Panc1 (cell line): ENCODE measurements around the gene LUC7L. TPM values are rescaled to one million over a fixed set of nuclear protein-coding genes. Genes with fewer than 3 reads are reported as not detected.
"Not testable (repeated sequence)": the region's sequence is repeated elsewhere in the genome, so short reads cannot be mapped to it uniquely, and the experiment has no call there.

Experiments
- ATAC-seq: fragments of 200-7000 bp; cut with Tn5 transposase; 2 replicates; pipeline ENCODE4 v1.9.1; 2020; ENCODE audit warnings: mild to moderate bottlenecking, moderate library complexity
- BruUV-seq: library from RNA; stranded (reverse); fragments of 400-500 nt; replicated peaks from 2 replicates; lab custom pipeline; 2021; lab: Mats Ljungman, UMichigan
- CTCF ChIA-PET: fragments of 300-600 bp; sonication (Branson Sonifier 250); formaldehyde crosslinking; loops from one replicate; lab custom pipeline; 2022; ENCODE audit warnings: antibody characterized with exemption; lab: Charles Lee
- POLR2A ChIA-PET: fragments of 300-600 bp; sonication (Branson Sonifier 250); formaldehyde crosslinking; loops from one replicate; lab custom pipeline; 2022; ENCODE audit warnings: antibody characterized with exemption; lab: Charles Lee
- DNase-seq: peaks from one replicate; pipeline ENCODE4 v3.0.0-alpha.2; 2010; ENCODE audit warnings: low read depth, low spot score
- H3K27ac ChIP-seq: 2 replicates; pipeline ENCODE4 v1.5.1; 2011; ENCODE audit warnings: mild to moderate bottlenecking, low read length, inconsistent platforms
- H3K27me3 ChIP-seq: fragments of 200-500 bp; sonication (Bioruptor generic); 2 replicates; pipeline ENCODE4 v1.6.0; 2014; ENCODE audit warnings: low read length, inconsistent platforms; ENCODE audit not compliant: control insufficient read depth, insufficient read depth
- H3K36me3 ChIP-seq: fragments of 200-500 bp; sonication (Bioruptor generic); 2 replicates; pipeline ENCODE4 v1.5.1; 2014; ENCODE audit warnings: inconsistent platforms, mild to moderate bottlenecking, low read length, moderate library complexity; ENCODE audit not compliant: control insufficient read depth, insufficient read depth
- H3K4me1 ChIP-seq: 2 replicates; pipeline ENCODE4 v1.5.1; 2011; ENCODE audit warnings: inconsistent platforms, mild to moderate bottlenecking, low read length, moderate library complexity; ENCODE audit not compliant: control insufficient read depth, insufficient read depth
- H3K4me3 ChIP-seq, 2 experiments: 2 replicates each; pipeline ENCODE4 v1.5.1; 2011 to 2012; ENCODE audit warnings: low read depth in 2 of 2, low read length in 2 of 2, mild to moderate bottlenecking in 2 of 2, inconsistent platforms in 1 of 2, moderate library complexity in 1 of 2
- H3K9me3 ChIP-seq: fragments of 200-500 bp; sonication (Bioruptor generic); 2 replicates; pipeline ENCODE4 v1.5.1; 2014; ENCODE audit warnings: low read depth, mild to moderate bottlenecking, inconsistent platforms, low read length, moderate library complexity; ENCODE audit not compliant: control insufficient read depth, insufficient read depth
- CTCF ChIP-seq: fragments of 450-650 bp; IDR thresholded peaks from 2 replicates; pipeline ENCODE4 v1.5.1; 2017; ENCODE audit warnings: mild to moderate bottlenecking
- POLR2AphosphoS5 ChIP-seq: IDR thresholded peaks from 2 replicates; pipeline ENCODE4 v1.6.1; 2012; ENCODE audit warnings: mild to moderate bottlenecking, low read depth, low read length, moderate library complexity
- SIN3A ChIP-seq: IDR thresholded peaks from 2 replicates; pipeline ENCODE4 v1.6.1; 2012; ENCODE audit warnings: low read depth, mild to moderate bottlenecking, low read length, moderate library complexity, borderline replicate concordance; ENCODE audit not compliant: insufficient read depth
- TCF7L2 ChIP-seq: IDR thresholded peaks from 2 replicates; pipeline ENCODE4 v1.6.1; 2011; ENCODE audit warnings: mild to moderate bottlenecking, low read depth, low read length, inconsistent platforms
- in situ Hi-C: cut with HindIII; loops from 2 replicates; pipeline ENCODE4 v1.10.0; 2016; ENCODE audit warnings: low sequenced_read_pairs, low pct_unique_long_range_greater_than_20kb
- intact Hi-C: fragments of 100-400 bp; cut with micrococcal nuclease; formaldehyde crosslinking; loops from one replicate; pipeline ENCODE4 v1.10.0; 2022; ENCODE audit not compliant: unreplicated experiment
- total RNA-seq: library from RNA; stranded (reverse); gene quantifications from one replicate; pipeline ENCODE4 v1.2.1, GENCODE V29; 2021; ENCODE audit not compliant: unreplicated experiment
- TF ChIP-seq, protein P1 (sequence below), 2 experiments: IDR thresholded peaks; 2 replicates each; pipeline ENCODE4 v1.6.1; 2011 to 2012; ENCODE audit warnings: low read depth in 2 of 2, control low read depth in 1 of 2, low read length in 1 of 2, mild to moderate bottlenecking in 1 of 2, moderate library complexity in 1 of 2; ENCODE audit not compliant: insufficient read depth in 1 of 2

Gene LUC7L
- total RNA-seq, 1 experiment from 2014 or later, result 75.3 TPM

- in situ Hi-C loops, H3K36me3 ChIP-seq, DNase-seq, H3K4me1 ChIP-seq, POLR2A ChIA-PET, H3K27ac ChIP-seq, H3K4me3 ChIP-seq, intact Hi-C loops, BruUV-seq, H3K9me3 ChIP-seq, H3K27me3 ChIP-seq, CTCF ChIA-PET: not testable (repeated sequence)
- ATAC-seq, result peak; percentile 50
Measured at GRCh38 chr16:153129-153521, 76.1 kb downstream of the LUC7L start.

GRCh38 chr16:152141-153128 lies 76.8 kb downstream of the LUC7L start, which contains the start of gene HBZ:
HBZ (plus strand) TSS chr16:152644; CDS start chr16:152910, 266 bp downstream.
- peaks cover 4% of the 10 kb centered on the region for H3K4me1 ChIP-seq
- POLR2A ChIA-PET, result no interaction called here
- ATAC-seq (no peak), DNase-seq (no peak)
- BruUV-seq, result no TSS peak
- no peak for TF ChIP-seq POLR2AphosphoS5
- TF ChIP-seq, protein P1, sequence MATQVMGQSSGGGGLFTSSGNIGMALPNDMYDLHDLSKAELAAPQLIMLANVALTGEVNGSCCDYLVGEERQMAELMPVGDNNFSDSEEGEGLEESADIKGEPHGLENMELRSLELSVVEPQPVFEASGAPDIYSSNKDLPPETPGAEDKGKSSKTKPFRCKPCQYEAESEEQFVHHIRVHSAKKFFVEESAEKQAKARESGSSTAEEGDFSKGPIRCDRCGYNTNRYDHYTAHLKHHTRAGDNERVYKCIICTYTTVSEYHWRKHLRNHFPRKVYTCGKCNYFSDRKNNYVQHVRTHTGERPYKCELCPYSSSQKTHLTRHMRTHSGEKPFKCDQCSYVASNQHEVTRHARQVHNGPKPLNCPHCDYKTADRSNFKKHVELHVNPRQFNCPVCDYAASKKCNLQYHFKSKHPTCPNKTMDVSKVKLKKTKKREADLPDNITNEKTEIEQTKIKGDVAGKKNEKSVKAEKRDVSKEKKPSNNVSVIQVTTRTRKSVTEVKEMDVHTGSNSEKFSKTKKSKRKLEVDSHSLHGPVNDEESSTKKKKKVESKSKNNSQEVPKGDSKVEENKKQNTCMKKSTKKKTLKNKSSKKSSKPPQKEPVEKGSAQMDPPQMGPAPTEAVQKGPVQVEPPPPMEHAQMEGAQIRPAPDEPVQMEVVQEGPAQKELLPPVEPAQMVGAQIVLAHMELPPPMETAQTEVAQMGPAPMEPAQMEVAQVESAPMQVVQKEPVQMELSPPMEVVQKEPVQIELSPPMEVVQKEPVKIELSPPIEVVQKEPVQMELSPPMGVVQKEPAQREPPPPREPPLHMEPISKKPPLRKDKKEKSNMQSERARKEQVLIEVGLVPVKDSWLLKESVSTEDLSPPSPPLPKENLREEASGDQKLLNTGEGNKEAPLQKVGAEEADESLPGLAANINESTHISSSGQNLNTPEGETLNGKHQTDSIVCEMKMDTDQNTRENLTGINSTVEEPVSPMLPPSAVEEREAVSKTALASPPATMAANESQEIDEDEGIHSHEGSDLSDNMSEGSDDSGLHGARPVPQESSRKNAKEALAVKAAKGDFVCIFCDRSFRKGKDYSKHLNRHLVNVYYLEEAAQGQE (IDR thresholded peaks at IDR 0.05; ENCODE audit: insufficient read depth in 1 of 2, low read depth in 2 of 2, low read length in 1 of 2), result no peak
- no peak for TF ChIP-seq SIN3A
- no peak for TF ChIP-seq TCF7L2
- TF ChIP-seq CTCF, result no peak
- intact Hi-C loops (no loop called here), in situ Hi-C loops (no loop called here)
- no peak within 1 kb of the TSS for H3K4me3 ChIP-seq
- H3K9me3 ChIP-seq, result no peaks in the 10 kb centered on the region
- H3K27me3 ChIP-seq, result no peaks in the 10 kb centered on the region
- CTCF ChIA-PET, result no interaction called here
- no peaks in the 10 kb centered on the region for H3K36me3 ChIP-seq
- no peak within 1 kb of the TSS for H3K27ac ChIP-seq
